IMR-90 (cell line): ENCODE results near the gene SLC38A1.

Experiments used
- CEBPB ChIP-seq: IDR thresholded peaks from 2 replicates; pipeline ENCODE4 v1.6.1; 2012; ENCODE audit warnings: low read depth, low read length, improper control_type of control experiment
- CHD1 ChIP-seq: IDR thresholded peaks from 2 replicates; pipeline ENCODE4 v1.6.1; 2012; ENCODE audit warnings: low read depth, low read length, improper control_type of control experiment
- FOS ChIP-seq: fragments of 150-350 bp; IDR thresholded peaks from 2 replicates; pipeline ENCODE4 v1.6.1; 2016; ENCODE audit warnings: low read depth, low read length
- MAFK ChIP-seq: IDR thresholded peaks from 2 replicates; pipeline ENCODE4 v1.6.1; 2012; ENCODE audit warnings: low read depth, low read length, improper control_type of control experiment
- MAZ ChIP-seq: IDR thresholded peaks from 2 replicates; pipeline ENCODE4 v1.6.1; 2012; ENCODE audit warnings: low read depth, mild to moderate bottlenecking, low read length, improper control_type of control experiment, moderate library complexity, borderline replicate concordance
- POLR2A ChIP-seq: IDR thresholded peaks from 2 replicates; pipeline ENCODE4 v1.6.1; 2012; ENCODE audit warnings: mild to moderate bottlenecking, low read depth, low read length
- RAD21 ChIP-seq: IDR thresholded peaks from 2 replicates; pipeline ENCODE4 v1.6.1; 2012; ENCODE audit warnings: low read length, improper control_type of control experiment
- RCOR1 ChIP-seq: IDR thresholded peaks from 2 replicates; pipeline ENCODE4 v1.6.1; 2012; ENCODE audit warnings: mild to moderate bottlenecking, low read length, improper control_type of control experiment; ENCODE audit not compliant: insufficient replicate concordance
- RFX5 ChIP-seq: IDR thresholded peaks from 2 replicates; pipeline ENCODE4 v1.8.0; 2012; ENCODE audit warnings: low read depth, mild to moderate bottlenecking, low read length, moderate library complexity
- SMC3 ChIP-seq: fragments of 150-350 bp; IDR thresholded peaks from 2 replicates; pipeline ENCODE4 v1.6.1; 2016; ENCODE audit warnings: low read depth, mild to moderate bottlenecking, antibody characterized with exemption, low read length, moderate library complexity
- TF ChIP-seq, protein P1 (sequence below): conservative IDR thresholded peaks from 2 replicates; pipeline ENCODE4 v1.5.1; 2012; ENCODE audit warnings: mild to moderate bottlenecking, low read depth, low read length, improper control_type of control experiment
- TF ChIP-seq, protein P2 (sequence below): fragments of 150-350 bp; IDR thresholded peaks from 2 replicates; pipeline ENCODE4 v1.6.1; 2017; ENCODE audit warnings: mild to moderate bottlenecking, antibody characterized with exemption, low read length, low read depth

DNA sequence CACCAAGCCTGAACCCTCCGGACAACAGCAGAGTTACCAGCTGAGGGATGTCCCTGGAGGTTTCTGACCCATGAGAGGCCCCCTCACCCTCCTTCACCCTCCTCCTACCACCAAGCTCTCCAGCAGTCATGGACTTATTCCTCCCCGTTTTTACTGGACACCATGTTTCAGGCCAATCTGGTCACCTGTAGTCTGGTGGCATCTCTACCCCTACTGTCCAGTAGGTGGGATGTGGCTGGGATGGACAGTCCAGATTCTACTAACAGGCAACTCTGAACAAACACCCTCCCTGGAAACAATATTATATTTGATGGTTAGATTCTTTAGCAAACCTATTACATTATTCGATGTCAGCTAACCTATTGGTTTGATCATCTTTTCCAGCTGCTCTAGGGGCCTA lies 83.2 kb downstream of the SLC38A1 start:
- TF ChIP-seq, protein P1, sequence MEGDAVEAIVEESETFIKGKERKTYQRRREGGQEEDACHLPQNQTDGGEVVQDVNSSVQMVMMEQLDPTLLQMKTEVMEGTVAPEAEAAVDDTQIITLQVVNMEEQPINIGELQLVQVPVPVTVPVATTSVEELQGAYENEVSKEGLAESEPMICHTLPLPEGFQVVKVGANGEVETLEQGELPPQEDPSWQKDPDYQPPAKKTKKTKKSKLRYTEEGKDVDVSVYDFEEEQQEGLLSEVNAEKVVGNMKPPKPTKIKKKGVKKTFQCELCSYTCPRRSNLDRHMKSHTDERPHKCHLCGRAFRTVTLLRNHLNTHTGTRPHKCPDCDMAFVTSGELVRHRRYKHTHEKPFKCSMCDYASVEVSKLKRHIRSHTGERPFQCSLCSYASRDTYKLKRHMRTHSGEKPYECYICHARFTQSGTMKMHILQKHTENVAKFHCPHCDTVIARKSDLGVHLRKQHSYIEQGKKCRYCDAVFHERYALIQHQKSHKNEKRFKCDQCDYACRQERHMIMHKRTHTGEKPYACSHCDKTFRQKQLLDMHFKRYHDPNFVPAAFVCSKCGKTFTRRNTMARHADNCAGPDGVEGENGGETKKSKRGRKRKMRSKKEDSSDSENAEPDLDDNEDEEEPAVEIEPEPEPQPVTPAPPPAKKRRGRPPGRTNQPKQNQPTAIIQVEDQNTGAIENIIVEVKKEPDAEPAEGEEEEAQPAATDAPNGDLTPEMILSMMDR: no peak
- TF ChIP-seq, protein P2, sequence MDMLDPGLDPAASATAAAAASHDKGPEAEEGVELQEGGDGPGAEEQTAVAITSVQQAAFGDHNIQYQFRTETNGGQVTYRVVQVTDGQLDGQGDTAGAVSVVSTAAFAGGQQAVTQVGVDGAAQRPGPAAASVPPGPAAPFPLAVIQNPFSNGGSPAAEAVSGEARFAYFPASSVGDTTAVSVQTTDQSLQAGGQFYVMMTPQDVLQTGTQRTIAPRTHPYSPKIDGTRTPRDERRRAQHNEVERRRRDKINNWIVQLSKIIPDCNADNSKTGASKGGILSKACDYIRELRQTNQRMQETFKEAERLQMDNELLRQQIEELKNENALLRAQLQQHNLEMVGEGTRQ: no peak
- TF ChIP-seq RCOR1: no peak
- TF ChIP-seq SMC3: no peak
- no peak for TF ChIP-seq CEBPB
- no peak for TF ChIP-seq CHD1
- no peak for TF ChIP-seq MAFK
- no peak for TF ChIP-seq POLR2A
- TF ChIP-seq FOS: no peak
- no peak for TF ChIP-seq MAZ
- TF ChIP-seq RFX5: no peak
- TF ChIP-seq RAD21: no peak
